ENCODE data around the gene ADD1.
"Not testable (repeated sequence)": the region's sequence is repeated elsewhere in the genome, so short reads cannot be mapped to it uniquely, and the experiment has no call there.

ADD1 gene

GRCh38 chr4:2934077-2934812, 90.6 kb downstream of the ADD1 start:
- peak; percentile 37 for DNase-seq (ENCODE audit: low spot score)

GRCh38 chr4:2934813-2935761, 91.4 kb downstream of the ADD1 start:
- peak; percentile 93 for DNase-seq (ENCODE audit: low spot score)

DNA sequence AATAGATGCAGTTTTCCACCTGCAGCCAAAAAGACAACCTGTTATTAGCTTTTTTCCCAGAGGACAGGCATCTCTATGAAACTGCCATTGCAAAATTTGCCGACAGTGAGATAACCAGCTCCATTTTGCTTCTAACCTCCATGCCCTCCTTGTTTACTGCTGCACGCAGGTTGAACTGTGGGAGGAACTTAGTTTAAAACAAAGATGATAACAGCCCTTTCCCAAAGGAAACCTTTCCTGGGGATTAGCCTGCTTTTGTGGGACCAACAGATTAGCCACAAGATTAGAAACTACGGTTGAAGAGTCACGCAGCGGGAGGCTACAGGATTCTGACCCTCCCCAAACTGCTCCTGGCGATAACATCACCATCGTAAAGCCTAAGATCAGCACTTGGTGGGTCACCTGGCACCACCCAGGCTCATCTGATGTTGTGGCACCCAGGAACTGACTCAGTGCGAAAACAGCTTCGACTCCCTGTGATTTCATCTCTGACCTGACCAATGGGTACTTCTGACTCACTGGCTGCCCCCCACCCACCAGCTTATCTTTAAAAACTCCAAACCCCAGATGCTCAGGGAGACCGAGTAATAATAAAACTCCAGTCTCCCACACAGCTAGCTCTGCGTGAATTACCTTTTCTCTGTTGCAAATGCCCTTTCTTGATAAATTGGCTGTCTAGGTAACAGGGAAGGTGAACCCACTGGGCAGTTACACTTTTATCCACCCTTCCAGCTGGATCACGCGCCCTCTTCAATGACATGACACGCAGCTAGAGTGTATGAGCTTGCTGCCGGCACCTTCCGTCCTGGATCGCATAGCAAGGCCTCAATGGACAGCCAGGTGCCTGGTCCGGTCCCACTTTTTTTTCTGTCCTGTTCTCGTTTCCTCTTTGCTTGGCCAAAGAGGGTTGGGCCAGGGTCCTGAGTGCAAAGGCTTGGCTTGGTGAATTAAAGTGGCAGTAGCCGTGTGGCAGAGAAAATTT, 92.4 kb downstream of the ADD1 start:
- peak; percentile 86 for DNase-seq (ENCODE audit: low spot score)

DNA sequence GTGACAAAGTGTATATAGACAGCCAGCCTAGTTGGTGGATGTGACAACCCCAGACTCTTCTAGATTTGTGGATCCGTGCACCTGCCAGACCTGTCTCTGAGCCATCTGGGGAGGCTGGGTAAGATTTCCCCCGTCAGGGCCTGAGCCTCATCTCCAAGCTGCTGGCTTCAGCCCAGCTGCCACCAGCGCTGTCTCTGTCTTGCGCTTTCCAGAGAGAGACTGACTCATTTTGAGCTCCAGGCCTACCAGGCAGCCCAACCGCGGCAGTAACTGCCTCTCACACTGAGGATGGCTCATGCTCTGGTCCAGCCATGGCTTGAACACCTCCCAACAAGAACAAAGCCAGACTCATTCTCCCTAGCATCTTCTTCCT, 93.1 kb downstream of the ADD1 start:
- DNase-seq (ENCODE audit: low spot score) = peak; percentile 65

DNA sequence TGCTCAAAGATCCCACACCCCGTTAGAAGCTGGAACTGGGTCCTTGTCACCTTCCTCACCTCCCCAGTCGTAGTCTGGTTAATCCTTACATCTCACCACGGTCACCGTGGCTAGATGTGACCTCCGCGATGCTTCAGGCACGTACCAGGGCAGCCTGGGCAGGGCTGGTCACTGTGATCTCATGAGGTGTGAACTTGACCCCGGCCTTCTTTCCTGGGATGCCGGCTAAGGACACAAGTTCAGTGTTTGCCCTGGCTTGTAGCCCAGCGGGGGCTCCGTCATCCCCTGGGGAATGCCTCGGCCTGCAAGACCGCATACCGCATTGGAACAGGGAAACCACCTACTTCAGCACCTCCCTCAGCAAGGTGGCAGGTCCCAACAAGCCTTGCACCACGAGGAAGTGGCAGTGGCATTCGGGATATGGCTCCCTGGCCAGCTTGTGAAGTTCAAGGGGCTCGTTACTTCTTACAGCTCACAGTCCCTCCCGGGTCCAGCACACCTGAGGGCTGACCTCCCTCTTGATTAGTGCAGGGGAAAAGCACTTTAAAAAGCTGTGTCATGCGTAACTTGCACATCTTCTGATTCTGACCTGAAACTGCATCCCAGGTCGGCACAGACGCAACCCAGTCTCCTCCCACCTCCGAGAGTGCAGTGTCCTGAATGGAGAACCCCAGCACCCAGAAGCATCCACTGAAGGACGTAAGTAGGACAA, 93.7 kb downstream of the ADD1 start:
- no peak for DNase-seq (ENCODE audit: low spot score)

DNA sequence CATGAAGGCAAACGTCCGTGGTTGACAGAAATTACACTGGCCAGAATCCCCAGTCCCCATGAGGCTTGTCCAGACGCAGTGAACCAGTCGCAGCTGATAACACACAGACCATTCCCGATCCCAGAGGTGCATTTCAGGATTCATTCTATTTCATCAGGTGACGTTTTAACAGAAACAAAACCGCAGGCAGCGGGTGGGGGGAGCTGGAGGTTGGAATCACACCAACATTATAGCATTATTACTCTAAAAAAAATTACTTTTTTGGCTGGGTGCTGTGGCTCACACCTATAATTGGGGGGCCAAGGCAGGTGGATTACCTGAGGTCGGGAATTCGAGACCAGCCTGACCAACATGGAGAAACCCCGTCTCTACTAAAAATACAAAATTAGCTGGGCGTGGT, 94.3 kb downstream of the ADD1 start:
- DNase-seq (ENCODE audit: low spot score) = no peak

DNA sequence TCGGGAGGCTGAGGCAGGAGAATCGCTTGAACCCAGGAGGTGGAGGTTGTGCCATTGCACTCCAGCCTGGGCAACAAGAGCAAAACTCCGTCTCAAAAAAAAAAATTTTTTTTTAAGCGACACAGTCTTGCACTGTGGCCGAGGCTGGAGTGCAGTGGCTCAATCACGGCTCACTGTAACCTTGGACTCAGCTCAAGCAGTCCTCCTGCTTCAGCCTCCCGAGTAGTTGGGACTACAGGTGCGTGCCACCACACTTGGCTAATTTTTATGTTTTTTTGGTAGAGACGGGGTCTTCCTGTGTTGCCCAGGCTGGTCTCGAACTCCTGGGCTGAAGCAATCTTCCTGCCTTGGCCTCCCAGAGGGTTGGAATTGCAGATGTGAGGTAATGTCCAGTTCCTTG, 94.8 kb downstream of the ADD1 start:
- not testable (repeated sequence) for DNase-seq (ENCODE audit: low spot score)

- DNase-seq (ENCODE audit: low spot score) = no peak
These were observed 95.3 kb downstream of the ADD1 start for GRCh38 chr4:2938906-2939305.

- DNase-seq (ENCODE audit: low spot score) = no peak
These were observed 96.0 kb downstream of the ADD1 start for GRCh38 chr4:2939383-2940243.

GRCh38 chr4:2940267-2941137, 96.9 kb downstream of the ADD1 start:
- no peak for DNase-seq (ENCODE audit: low spot score)

DNA sequence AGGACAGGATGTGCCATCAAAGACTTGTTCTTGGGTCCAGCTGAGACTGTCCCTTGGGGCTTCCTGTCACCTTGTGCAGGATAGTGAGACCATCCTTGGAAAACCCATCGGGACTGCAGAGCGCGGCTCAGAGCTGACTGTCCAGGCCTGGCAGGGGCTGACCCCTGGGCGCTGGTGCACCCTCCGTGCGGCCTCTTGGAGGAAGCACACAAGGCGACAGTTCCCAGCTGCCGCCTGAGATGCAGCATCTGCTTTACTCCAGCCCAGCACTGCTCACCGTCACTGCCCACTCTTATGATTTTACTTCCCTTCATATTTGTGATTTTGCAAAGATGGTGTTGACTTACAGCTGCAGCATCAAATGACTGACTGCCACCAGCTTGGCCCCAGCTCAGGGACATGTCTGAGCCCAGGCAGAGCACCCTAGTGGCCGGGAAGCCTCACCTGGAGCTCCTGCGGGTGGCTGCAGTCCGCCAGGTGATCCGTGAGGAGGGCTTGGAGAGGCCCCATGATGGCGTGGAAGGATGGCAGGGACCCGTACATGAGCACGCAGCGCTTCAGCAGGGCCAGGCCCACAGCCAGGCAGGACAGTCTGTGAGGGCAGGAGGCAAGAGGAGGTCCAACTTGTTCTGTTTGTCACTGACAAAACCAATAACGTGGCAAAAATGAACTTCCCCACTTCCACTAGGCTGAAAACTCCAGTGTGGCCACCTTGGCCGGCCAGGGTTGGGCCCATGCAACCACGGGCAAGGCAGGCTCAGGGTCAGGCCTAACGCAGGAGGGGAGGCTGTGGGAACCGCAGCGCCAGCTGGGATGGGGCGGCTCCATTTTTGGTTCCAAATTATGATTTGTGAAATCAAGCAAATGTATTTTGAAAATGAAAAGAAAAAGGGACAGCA, 97.7 kb downstream of the ADD1 start:
- no peak for DNase-seq (ENCODE audit: low spot score)

DNA sequence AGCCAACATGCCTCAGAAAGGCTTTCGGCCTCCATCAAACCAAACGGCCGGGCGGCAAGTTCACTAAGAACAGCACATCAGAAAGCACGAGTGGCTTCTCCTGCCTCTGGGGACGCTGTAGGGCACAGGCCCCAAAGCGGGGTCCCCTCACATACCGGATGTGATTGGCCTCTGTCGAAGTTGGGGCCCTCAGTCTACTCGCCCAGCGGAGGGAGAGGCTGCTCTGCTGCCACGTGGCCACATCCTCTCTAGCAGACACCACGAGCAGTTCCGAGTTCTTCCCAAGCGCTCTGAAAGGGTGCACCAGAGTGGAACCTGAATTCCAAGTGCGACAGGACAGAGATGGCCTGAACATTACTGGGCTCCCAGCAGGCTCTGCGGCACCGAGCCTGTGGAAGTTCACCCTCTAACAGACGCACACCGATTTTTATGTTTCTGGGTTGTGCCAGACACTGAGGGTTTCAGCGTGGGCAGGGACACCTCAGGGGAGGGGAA, 98.4 kb downstream of the ADD1 start:
- DNase-seq (ENCODE audit: low spot score) = no peak

DNA sequence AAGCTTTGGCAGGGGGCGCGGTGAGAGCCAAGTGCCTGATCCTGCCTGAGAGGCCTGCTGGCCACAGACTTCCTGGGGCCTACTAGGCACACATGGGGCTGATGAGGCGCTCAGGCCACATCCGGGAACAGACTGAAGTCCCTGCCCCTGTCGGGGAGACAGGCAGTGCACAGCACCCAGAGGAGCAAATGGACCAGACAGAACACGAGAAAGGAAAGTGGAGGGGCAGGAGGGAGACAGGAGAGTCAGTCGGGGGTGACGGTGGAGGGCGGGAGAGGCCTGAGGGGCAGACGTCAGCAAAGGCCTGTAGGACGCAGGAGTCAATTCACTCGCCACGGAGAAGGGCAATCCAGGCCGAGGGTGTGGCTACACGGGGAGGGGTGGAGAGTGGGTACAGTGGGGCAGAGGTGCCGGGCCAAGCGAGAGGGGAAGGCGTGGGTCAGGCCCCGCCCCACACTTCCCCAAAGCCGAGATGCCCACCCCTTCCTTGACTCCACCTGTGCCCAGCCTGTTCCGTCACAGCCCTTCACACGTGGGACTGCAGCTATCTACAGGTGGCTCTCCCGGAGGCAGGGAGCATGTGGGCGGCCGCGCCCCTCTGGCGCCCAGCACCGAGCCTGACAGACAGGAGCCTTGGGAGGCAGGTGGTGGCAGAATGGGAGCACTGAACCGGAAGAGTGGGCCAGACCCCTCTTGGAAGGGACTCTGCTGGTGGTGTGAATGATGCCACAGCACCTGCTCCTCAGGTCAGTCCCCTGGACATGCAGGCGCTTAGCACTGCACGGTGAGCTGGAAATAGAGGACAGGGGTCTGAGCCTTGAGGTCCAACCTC, 99.1 kb downstream of the ADD1 start:
- no peak for DNase-seq (ENCODE audit: low spot score)

GRCh38 chr4:2943364-2944090, 99.9 kb downstream of the ADD1 start:
- DNase-seq (ENCODE audit: low spot score) = no peak

- no peak for DNase-seq (ENCODE audit: low spot score)
These were observed 100.4 kb downstream of the ADD1 start for GRCh38 chr4:2944091-2944482.

Measured in CD4-positive, alpha-beta T cell treated with Interleukin-15 for 4 hours (primary cell).